Lung (tissue), 12 donors: ENCODE data around the gene YWHAE. TPM values are rescaled to one million over a fixed set of nuclear protein-coding genes. Genes with fewer than 3 reads are reported as not detected.

Experiments
- ATAC-seq: fragments of 200-7000 bp; cut with Tn5 transposase; one replicate; pipeline ENCODE4 v1.9.1; 2020; ENCODE audit warnings: moderate number of reproducible peaks; ENCODE audit not compliant: insufficient read depth, low FRiP score
- DNase-seq, 3 donors: peaks; one replicate each; pipeline ENCODE4 v3.0.0-alpha.2; 2013 to 2017
- H3K27ac ChIP-seq, 2 donors: one replicate each; pipeline ENCODE4 v1.5.1; 2013; ENCODE audit warnings: mild to moderate bottlenecking in 2 of 2, moderate library complexity in 2 of 2, control low read depth in 1 of 2, inconsistent platforms in 1 of 2, low read depth in 1 of 2, low read length in 1 of 2
- H3K27me3 ChIP-seq, 3 donors: one replicate each; pipeline ENCODE4 v1.5.1; 2013; ENCODE audit warnings: low read length in 2 of 3; ENCODE audit not compliant: control insufficient read depth in 3 of 3, insufficient read depth in 3 of 3
- H3K36me3 ChIP-seq, 4 donors: one replicate each; pipeline ENCODE4 v1.5.1; 2013; ENCODE audit warnings: low read length in 4 of 4, mild to moderate bottlenecking in 1 of 4, moderate library complexity in 1 of 4; ENCODE audit not compliant: control insufficient read depth in 4 of 4, insufficient read depth in 4 of 4
- H3K4me1 ChIP-seq, 5 donors: one replicate each; pipeline ENCODE4 v1.5.1; 2013; ENCODE audit warnings: low read length in 5 of 5, mild to moderate bottlenecking in 2 of 5, moderate library complexity in 1 of 5; ENCODE audit not compliant: control insufficient read depth in 5 of 5, insufficient read depth in 5 of 5
- H3K4me3 ChIP-seq: one replicate; pipeline ENCODE4 v1.5.1; 2013; ENCODE audit warnings: mild to moderate bottlenecking, control low read depth, moderate library complexity
- H3K9ac ChIP-seq, 2 donors: one replicate each; pipeline ENCODE4 v1.5.1; 2013; ENCODE audit warnings: low read length in 2 of 2, control low read depth in 1 of 2; ENCODE audit not compliant: insufficient read depth in 1 of 2
- H3K9me3 ChIP-seq, 4 donors: one replicate each; pipeline ENCODE4 v1.5.1; 2013; ENCODE audit warnings: low read length in 3 of 4, mild to moderate bottlenecking in 1 of 4, moderate library complexity in 1 of 4; ENCODE audit not compliant: control insufficient read depth in 4 of 4, insufficient read depth in 3 of 4
- CTCF ChIP-seq: IDR thresholded peaks from 2 replicates; pipeline ENCODE4 v1.5.1; 2012; ENCODE audit warnings: mild to moderate bottlenecking; ENCODE audit errors: control extremely low read depth, extremely low read depth
- WGBS, 2 donors: extraction: QIAGEN DNeasy Blood & Tissue Kit; methylation state at CpG; one replicate each; pipeline ENCODE4 v1.1.7; 2013; 5-methylcytosine and 5-hydroxymethylcytosine counted together
- polyA plus RNA-seq, 2 donors: library from polyadenylated mRNA; stranded (reverse); fragments of 200-250 nt; gene quantifications; one replicate each; pipeline ENCODE4 v1.2.1, GENCODE V29; 2013
- total RNA-seq, 2 donors: library from RNA; depleted of rRNA in 1 of 2; stranded (reverse); fragments of >200 nt in 1 of 2; gene quantifications; one replicate each; pipeline ENCODE4 v1.2.1, GENCODE V29; 2014 to 2021
- donor health status: control.
- donor health status: control.
- donor health status: Bipolar disorder and iron deficiency.
- donor health status: healthy.
- donor health status: DM: yes; HTN: yes; CAD: no.

Gene YWHAE
- total and polyA plus RNA-seq, 4 donors, result 348 to 432 (median 395) TPM

GRCh38 chr17:1344521-1344920, 55.5 kb downstream of the YWHAE start:
- Histone ChIP-seq H3K9me3 (no peaks in the 10 kb centered on the region), H3K36me3 (peaks cover 9 to 31% (median 16%) of the 10 kb centered on the region in 4 donors), H3K4me1 (peaks cover 0 to 3% (median 0%) of the 10 kb centered on the region in 5 donors), H3K27me3 (no peaks in the 10 kb centered on the region), H3K27ac (no peak overlapping the region), H3K4me3 (no peak overlapping the region), H3K9ac (no peak overlapping the region)
- 94% methylated on average over 7 of the region's 7 CpGs for WGBS, 2 donors
- ATAC-seq, result no peak
- no peak for DNase-seq
- no peak for TF ChIP-seq CTCF

- peaks cover 9 to 28% (median 16%) of the 10 kb centered on the region in 4 donors for H3K36me3 ChIP-seq
- WGBS, 2 donors, result 90 to 92% methylated on average over 5 of the region's 5 CpGs
- H3K27me3 ChIP-seq, result no peaks in the 10 kb centered on the region
- peaks cover 0 to 3% (median 0%) of the 10 kb centered on the region in 5 donors for H3K4me1 ChIP-seq
- no peak for DNase-seq
- TF ChIP-seq CTCF, result no peak
- no peak overlapping the region for H3K9ac ChIP-seq
- no peak overlapping the region for H3K4me3 ChIP-seq
- H3K9me3 ChIP-seq, result no peaks in the 10 kb centered on the region
- no peak overlapping the region for H3K27ac ChIP-seq
- ATAC-seq, result no peak
Measured at GRCh38 chr17:1343554-1343953, 56.5 kb downstream of the YWHAE start.

GRCh38 chr17:1340371-1340770, 59.7 kb downstream of the YWHAE start:
- Histone ChIP-seq H3K4me1 (no peaks in the 10 kb centered on the region), H3K4me3 (no peak overlapping the region), H3K9me3 (no peaks in the 10 kb centered on the region), H3K36me3 (peaks cover 4 to 17% (median 14%) of the 10 kb centered on the region in 4 donors), H3K27me3 (no peaks in the 10 kb centered on the region), H3K9ac (no peak overlapping the region), H3K27ac (no peak overlapping the region)
- no peak for TF ChIP-seq CTCF
- no peak for ATAC-seq
- WGBS, 2 donors, result 95% methylated on average over 11 of the region's 11 CpGs
- DNase-seq, result no peak

- Histone ChIP-seq H3K27ac (no peak overlapping the region), H3K9ac (no peak overlapping the region), H3K36me3 (no peaks in the 10 kb centered on the region), H3K9me3 (no peaks in the 10 kb centered on the region), H3K4me3 (no peak overlapping the region), H3K27me3 (no peaks in the 10 kb centered on the region), H3K4me1 (no peaks in the 10 kb centered on the region)
- ATAC-seq (no peak), DNase-seq (no peak)
- TF ChIP-seq CTCF, result no peak
- 69 to 70% methylated on average over 8 of the region's 8 CpGs for WGBS, 2 donors
Measured at GRCh38 chr17:1331708-1332107, 68.3 kb downstream of the YWHAE start.
